GM21360 (cell line): Measurements from ENCODE around the gene YPEL1.

Experiments used
- ATAC-seq: cut with Tn5 transposase; IDR thresholded peaks from one replicate; pipeline ENCODE4 v1.9.1; 2021; ENCODE audit warnings: mild to moderate bottlenecking, moderate library complexity; ENCODE audit not compliant: unreplicated experiment

The YPEL1 gene, protein sequence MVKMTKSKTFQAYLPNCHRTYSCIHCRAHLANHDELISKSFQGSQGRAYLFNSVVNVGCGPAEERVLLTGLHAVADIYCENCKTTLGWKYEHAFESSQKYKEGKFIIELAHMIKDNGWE

DNA sequence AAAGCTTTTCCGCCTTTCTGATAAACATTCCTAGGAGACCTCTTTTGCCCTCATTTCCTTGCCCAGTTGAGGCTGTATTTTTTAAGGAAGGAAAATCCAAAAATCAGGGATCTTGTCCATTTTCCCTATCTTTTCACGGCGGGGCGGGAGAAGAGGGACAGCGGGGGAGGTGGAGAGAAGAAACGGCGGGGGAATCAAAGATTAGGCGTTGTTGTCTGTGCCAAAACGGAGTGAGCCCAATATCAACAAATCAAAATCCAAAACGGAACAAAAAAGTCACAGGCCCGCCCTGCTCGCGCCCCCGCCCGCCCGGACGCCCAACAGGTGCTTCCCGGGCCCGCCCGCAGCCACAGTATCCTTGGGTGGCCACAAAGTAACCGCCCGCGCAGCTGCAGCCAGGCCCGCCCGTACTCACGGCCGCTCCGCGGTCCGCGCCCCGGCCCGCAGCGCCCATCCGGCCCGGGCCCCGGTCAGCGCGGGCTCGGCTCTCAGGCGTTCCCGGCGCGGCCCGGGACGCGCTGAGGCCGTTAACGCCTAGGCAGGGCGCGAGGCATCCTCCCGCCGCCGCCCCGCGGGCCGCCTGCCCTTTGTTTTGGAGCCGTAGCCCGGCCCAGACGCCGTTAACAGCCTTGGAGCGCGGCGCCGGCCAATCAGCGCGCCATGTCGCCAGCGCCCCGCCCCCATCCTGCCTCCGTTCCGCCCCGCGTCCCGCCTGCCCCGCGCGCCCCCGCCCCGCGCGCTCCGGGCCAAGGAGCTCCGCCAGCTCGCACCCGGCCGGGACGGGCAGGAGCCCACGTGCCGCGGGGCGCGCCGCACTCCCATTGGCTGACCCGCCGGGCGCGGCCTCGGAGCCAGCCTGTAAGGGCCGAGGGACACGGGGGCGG is at the start of gene YPEL1:
Gene YPEL1, minus strand, starts transcription at position 595 of the 884 bp plus-strand sequence. CDS start 25,050 bp downstream, outside the sequence.
- ATAC-seq = peak; percentile 81

DNA sequence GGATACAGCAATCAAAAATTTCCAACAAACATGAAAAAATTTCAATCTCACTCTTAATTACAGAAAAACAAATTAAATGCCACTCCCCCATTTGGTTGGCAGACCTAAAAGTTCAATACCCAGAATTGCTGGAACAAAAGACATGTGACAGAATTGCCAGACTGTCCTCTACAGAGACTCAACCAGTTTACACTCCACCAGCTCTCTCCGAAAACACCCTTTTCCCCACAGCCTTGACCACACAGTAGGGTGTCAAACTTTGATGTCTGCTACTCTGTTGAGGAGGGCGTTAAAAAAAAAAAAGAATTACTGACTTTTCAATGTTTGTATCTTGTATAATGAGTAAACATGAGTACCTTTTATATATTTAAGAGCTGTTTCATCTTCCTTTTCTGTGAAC is 44.7 kb upstream of the YPEL1 start:
- ATAC-seq = no peak

DNA sequence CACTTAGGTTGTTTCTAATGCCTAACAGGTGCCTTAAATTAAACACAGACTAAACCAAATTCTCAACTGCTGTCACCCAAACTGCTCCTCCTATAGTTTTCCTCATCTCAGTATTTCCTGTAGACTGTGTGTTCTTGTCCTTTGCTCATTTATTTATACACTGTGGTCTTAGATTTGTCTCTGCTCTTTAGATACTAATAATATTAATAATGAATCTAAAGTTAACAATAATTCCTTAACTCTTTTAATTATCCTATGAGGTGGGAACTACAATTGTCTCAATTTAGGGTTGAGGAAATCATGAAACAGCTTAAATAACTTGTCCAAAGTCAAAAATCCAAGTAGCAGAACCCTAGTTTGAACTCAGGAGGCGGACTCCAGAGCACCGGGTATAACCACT is 43.9 kb upstream of the YPEL1 start:
- ATAC-seq = no peak

DNA sequence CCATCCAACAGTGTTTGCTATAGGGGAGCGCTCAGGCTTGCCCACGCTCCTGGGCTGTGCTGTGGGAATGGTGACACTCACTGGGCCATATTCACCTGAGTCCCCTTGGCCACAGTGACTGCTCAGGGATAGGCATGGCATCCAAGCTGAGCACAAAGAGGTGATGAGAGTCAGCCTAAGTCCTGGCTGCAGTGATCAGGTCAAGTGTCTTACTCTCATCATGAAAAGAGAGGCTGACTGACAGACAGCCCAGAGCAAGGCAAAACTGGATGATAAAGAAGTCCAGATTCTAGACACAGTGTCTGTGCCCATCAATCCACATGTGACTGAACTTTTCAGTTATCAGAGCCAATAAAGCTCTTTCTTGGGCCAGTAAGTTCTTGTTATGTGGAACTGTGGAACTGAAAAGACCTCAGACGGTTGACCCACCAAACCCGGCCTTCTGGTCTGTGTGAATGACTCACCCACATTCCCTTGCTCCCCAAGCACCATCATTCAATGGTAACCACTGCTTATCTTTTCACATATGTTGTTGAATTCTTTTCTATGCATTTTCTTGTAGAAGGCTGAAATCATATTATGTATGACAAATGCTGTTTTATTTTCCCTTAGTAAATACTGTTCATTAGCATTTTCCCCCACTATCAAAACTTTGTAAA is 43.2 kb upstream of the YPEL1 start:
- ATAC-seq = no peak

DNA sequence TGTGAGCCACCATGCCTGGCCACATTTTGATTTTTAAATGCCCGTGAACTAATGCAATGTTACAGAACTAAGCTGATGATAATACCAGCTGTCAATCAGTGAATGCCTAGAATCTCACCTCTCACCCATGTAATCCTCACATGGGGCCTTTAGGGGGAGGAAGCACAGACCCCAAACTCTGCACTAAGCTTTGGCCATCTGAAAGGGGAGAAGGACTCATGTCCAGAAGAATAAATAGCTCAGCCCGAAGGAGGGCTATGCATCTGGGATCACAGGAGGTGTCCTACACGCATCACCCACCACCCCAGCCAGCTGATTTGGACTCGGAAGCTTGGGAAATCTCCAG is 36.0 kb upstream of the YPEL1 start:
- ATAC-seq = no peak

DNA sequence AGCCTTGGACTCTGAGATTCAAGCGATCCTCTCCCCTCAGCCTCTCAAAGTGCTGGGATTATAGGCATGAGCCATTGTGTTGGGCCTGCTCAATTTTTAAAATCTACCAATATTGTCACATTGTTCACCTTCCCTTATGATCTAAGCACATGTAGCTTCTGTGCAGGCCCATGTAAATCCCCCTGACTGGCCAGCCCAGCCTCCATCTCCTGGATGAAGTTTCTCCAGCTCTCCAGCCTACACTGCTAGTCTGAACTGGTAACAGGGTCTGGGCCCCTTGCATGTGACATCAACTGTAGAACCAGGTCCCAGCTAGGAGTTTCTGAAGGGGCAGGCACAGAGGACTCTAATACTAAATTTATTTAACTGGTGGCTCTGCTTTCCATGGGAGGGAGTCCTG is 32.8 kb upstream of the YPEL1 start:
- ATAC-seq = no peak

DNA sequence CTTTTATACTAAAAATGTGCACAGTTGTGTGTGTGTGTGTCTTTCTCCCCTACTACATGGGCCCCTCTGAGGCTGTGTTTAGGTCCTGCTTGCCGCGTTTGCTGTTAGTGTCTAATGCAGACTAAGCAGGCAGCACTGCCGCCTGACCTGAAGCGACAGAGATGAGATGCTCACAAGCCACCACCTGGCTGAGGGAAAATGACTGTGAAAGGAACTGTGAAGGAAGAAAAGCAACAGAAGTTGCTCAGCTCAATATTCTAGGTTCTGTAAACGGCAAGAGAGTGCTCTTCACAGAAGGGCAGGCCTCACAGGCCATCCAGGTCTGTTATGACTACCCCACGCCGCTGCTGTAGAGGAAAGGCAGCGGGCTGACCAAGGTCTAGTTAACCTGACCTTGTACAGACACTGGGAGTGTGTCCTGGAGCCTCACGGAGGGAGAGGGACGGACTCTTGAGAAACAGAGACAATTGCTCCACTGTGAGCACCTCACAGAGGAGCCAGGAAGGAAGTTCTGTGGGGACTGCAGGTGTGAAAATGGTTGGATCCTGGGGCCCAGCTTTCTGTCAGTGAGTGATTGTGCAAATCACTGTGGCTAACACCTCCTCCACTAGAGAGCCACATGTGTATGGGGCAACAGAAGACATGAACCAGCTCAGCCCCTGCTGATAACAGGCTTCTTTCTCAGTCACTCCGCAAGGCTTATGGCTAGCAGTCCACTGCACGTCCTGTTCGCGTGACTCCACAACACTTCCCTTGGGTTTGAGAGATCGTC is 31.3 kb upstream of the YPEL1 start:
- ATAC-seq = no peak

DNA sequence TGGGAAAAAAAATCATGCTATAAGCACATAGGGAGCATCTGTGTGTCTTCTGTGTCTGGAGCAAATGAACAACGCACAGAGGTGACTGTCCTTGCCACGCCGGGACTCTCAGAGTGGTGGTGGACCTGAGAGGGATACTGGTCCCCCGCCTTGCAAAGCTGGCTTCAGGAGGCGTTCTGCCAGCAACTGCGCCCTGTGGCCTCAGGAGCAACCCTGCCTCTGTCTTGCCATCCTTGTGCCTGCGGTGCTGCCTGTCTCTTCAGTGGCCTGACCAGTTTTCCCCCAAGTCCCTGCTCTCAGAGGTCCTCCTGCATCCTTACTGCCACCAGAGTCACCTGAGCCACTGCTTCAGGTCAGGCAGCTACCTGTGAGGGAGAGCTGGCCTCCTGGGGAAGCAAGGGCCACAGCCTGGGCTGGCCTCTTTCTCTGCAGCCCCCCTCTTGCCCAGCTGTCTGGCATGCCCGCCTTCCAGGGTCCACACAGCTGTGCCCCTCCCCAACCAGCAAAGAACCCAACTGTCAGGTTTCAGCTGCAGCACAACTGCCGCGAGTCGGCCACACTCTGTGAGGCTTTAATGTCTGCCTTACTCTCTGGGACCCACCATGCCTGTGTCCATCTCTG is 30.4 kb upstream of the YPEL1 start:
- ATAC-seq = no peak

DNA sequence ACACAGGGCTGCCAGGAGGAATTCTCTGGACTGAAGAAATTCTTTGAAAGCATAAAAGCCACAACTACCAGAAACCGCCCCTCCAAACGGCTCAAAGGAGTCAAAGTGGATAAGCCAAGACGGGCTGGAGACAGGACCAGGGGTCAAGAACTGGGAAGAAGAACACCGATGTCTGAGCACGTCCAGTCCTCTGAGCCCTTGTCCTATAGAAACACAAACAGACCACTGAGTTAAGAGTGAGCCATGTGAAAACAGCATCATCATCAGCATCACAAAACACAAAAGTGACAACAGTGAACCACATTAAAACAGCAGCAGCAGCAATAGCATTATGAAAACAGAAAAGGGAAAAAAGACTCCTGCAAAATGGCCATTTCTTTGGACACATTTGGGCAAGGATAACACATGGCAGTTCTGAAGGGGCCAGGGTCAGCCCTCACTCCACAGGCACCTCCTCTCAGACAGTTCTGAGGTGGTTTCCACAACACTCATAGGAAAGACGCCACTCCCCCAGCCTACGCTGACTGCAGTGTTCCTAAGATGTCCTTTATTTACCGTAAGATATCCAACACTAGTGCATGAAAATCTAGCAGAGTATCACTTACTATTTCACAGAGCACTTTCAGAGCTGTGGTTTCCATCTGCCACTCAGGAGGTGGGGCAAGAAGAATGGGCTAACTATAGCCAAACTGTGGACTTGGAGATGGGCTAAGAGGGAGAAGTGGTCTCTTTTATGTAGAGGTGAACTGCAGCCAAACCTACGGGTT is 28.6 kb upstream of the YPEL1 start:
- ATAC-seq = no peak

DNA sequence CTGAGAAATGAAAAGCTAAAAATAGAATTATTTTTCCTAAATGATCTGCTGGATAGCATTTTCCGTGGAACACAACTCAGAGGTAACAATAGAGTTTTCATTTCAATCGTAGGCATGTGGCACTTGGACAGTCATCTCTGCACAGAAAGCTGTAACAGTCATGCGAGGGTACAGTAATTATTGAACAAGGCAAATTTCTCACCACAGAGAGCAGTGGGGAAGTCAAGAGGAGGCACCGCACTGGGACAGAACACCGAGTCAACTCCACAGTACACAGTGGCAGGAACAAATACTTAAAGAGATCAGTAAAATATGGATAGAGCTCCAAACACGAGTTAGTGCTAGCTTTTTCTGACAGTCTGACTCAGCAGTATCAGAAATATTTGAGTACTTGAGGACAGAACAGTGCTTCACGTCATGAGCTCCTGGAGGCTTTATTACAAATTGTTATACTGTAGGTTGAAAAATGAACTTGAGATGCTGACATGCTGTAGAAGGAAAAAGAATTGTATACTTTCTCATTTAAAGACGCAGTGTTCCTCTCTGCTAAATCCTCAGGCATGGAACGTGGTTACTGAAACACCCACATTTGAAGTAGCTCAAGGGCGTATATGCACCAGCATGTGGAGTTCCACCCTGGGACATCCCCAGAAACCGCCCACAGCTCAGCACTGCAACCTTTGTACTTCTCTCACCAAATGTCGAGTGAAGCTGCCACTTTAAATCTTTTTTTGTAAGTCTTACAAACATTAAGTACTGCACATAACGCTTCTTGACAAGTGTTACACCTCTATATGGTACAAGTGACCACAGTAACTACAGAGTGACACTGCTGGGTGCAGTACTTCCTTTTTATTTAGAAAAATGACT is 27.4 kb upstream of the YPEL1 start:
- ATAC-seq = no peak

DNA sequence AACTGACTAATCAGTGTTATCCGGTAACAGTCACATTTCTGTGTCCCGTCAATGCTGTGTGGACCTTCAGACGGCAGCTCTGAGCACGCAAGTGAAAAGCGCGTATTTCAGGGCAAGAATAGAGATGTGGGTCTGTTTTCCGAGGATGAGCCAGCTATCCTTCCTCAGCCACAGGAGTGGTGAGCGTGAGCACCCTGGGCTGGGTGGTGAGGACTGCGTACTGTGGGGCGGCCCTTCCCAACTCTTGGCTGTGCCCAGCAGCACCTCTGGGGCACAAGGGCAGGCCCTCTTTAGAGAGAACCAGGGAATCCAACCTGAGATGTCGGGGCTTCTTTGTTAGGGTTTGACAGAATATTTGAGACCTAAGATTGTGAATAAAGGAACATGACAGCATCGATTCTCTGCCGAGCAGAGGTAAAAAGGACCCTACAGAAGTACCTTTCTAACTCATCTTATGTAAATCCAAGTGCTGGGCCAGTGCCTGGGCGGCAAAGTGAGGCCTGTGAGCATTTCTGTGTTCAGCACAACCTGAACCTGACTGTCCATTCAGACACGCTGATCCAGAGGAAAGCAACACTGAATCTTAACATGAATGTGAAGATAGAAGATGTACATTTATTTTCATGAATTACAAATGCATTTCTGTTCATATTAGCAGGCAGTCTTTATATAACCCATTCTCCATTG is 26.5 kb upstream of the YPEL1 start:
- ATAC-seq = no peak

DNA sequence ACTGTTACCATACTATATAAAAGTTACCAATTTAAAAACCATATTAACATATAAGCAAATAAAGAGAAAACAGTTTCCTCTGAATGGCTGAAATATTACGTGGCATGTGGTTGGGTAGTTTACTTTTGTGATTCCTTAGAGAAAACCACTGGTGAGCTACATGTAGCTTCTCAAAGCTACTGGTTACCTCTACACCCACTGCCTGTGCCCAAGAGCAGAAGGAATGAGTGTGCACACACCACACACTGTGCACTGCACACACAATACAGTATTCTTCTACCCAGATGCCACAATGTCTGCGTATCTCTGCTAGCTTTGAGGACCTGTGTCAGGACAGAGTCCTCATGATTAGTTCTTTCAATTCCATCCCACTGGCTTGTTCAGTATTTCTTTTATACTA is 25.5 kb upstream of the YPEL1 start:
- ATAC-seq = no peak

DNA sequence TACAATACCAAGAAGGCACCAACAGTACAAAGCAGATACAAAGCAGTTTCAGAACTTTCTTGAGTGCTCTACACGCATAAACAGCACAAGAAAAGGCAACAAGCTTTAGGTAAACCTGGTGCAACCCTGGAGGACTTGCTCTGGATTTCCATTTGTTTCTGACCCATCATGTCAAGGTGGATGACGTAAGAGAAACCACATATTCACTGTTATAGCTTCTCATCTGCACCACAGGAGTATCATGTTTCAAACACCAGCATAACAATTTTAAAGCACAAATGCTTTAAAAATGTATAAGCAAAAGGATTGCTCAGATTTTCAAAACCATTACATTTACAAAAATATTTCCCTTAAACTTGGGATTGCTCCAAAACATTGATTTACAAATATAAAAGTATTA is 25.0 kb upstream of the YPEL1 start:
- ATAC-seq = no peak

DNA sequence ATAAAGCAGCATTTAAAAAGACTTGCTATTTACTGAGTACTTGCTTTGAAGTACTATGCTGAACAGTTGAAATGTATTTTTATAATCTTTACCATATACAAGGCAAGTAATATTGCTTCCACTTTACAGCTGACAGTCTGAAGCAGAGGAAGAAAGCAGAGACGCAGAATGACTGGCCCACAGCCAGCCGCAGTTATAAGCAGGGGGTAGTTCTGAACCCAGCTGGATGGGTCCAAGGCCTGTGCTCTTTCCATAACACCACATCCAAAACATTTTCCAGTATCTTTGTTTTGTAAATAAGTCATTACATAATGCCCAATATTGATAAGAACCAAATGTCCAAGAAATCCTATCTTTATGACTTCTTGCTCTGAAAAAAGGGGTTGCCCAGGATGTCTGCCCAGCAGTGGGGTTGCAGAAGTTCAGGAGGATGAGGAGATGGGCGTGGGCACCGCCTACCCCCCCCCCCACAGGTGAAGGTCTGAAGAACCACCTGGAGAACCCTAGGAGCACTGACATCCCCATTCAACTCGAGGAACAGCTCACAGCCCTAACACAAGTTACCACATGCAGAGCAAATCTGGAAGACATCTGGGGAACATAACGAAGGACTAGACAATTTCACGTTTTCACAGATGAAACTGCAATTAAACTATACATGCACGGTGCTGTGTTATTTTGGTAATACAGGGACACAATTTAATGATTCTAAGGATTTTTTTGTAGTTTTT is 24.2 kb upstream of the YPEL1 start:
- ATAC-seq = no peak

DNA sequence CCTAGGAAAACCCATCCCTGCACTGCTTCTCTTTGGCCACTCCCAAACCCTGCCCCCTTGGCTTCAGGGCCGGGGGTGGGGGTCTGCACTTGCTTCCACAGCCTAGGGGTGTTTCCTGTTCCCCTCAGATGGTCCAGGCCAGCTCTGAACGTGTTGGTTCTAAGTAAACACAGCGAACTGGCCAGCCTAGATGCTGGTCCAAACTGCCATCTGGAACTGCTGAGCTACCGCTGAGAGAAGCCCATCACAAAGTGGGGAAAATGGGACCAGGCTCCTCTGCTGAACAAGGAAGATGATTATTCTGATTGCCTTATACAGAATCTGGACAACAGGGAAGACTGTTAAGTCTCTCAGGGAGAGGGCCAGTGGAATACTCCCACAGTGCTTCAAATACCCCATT is 23.5 kb upstream of the YPEL1 start:
- no peak for ATAC-seq

DNA sequence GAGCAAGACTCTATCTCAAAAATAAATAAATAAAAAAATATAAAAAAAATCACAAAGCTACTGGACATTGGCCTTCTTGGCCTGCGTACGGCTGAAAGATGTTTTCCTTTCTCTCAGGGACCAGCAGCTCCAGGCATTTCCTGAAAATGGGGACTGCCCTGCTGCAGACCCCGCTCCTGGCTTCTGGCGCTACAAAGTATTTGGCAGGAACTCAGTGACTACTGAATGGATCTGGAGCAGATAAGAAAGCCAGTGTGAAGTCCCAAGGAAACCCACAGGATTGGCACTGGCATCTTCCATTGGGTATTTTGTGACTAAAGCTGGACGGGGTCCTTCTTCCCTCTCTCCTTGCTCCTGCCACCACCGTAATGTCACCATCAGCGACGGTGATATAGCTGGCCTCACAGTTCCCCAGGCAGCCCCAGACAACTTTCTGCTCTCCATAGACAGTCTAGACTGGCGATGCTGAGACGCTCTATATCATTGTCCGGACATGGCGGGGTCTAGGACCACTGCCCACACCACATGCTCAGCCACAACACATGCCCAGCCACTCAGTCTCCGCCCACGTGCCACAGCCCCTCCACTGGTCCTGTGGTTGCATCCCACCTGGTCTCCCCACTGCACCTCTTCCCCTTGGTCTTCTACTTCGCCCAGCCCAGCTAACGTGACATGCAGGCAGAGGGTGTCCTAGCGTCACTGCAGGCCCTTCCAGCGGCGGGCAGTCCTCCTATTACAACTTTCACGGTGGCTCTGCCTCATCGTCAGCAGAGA is 22.7 kb upstream of the YPEL1 start:
- ATAC-seq = no peak

DNA sequence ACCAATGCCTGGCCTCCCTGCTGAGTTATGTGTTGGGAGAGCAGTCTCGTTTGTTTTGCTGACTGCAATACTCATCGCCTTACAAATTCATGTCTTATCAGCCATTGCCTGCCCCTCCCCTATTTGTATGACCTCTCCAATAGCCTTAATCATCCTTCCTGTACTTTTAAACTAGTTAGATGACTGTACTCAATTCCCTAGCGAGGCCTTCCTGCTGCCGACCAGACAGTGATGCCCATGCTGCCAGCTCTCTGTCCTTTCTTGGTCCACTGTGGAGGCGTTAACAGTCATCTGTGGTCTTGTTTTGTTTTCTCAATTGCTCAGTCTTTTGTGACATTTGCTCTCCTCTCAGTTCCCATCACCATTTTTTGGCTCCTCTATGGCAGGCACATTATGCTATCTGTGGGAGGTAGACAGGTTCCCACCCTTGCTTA is 20.3 kb upstream of the YPEL1 start:
- no peak for ATAC-seq
